Testis (tissue), 2 donors: ENCODE data around the gene MYO1D.

Experiments used
- CTCF ChIP-seq, 3 experiments: fragments of 450-650 bp in 2 of 3; fragments of 200-600 bp in 1 of 3; sonication (generic) in 1 of 3; IDR thresholded peaks; one replicate each; pipeline ENCODE4 v1.5.1; 2016 to 2019; ENCODE audit warnings: antibody characterized with exemption in 3 of 3, mild to moderate bottlenecking in 2 of 3, moderate library complexity in 1 of 3
- POLR2A ChIP-seq: fragments of 450-650 bp; IDR thresholded peaks from one replicate; pipeline ENCODE4 v1.6.1; 2017; ENCODE audit warnings: antibody characterized with exemption, mild to moderate bottlenecking, moderate library complexity

GRCh38 chr17:32503251-32504165 lies 373.4 kb downstream of the MYO1D start:
- TF ChIP-seq CTCF (IDR thresholded peaks at IDR 0.05): no peak
- TF ChIP-seq POLR2A: no peak
